HepG2 (cell line): ENCODE measurements around the gene SMAD1. TPM values are rescaled to one million over a fixed set of nuclear protein-coding genes. Genes with fewer than 3 reads are reported as not detected.
A peak's percentile ranks its signal among the peaks of the same experiment; 100 is the strongest.

Source experiments
- ATAC-seq: fragments of 200-7000 bp; cut with Tn5 transposase; 3 replicates; pipeline ENCODE4 v1.9.1; 2020; ENCODE audit warnings: mild to moderate bottlenecking, moderate library complexity
- BruUV-seq: library from RNA; stranded (reverse); fragments of 400-500 nt; replicated peaks from 2 replicates; lab custom pipeline; 2021; lab: Mats Ljungman, UMichigan
- CTCF ChIA-PET: fragments of 300-600 bp; formaldehyde crosslinking; extraction: SDS; loops from one replicate; lab custom pipeline; 2021; ENCODE audit warnings: low total read pairs, inconsistent platforms, low intra/inter-chr PET ratio; lab: Yijun Ruan, JAX
- POLR2A ChIA-PET: fragments of 350-600 bp; sonication (Branson Sonifier 250); formaldehyde crosslinking; loops from one replicate; lab custom pipeline; 2020; ENCODE audit warnings: antibody characterized with exemption, inconsistent platforms; lab: Yijun Ruan, JAX
- DNase-seq: peaks from one replicate; pipeline ENCODE4 v3.0.0-alpha.2; 2015; ENCODE audit warnings: low spot score
- FAIRE-seq: peaks from 3 replicates; lab custom pipeline; 2011; peaks lifted over from hg19 to GRCh38; lab: Jason Lieb, UNC
- H2AFZ ChIP-seq: one replicate; pipeline ENCODE4 v1.6.1; 2011; ENCODE audit warnings: low read length, inconsistent platforms
- H3K27ac ChIP-seq: fragments of 300-600 bp; 3 replicates; pipeline ENCODE4 v1.8.0; 2011; ENCODE audit warnings: mixed run types, mild to moderate bottlenecking, mixed read lengths, low read length, inconsistent platforms; ENCODE audit not compliant: insufficient read depth; ENCODE audit errors: extremely low read length
- H3K27me3 ChIP-seq, 2 experiments: fragments of 200-600 bp in 1 of 2; 2 replicates in 1 of 2; 3 replicates in 1 of 2; pipeline versions ENCODE4 v1.6.0 to v1.8.0; 2011; ENCODE audit warnings: low read length in 2 of 2, mild to moderate bottlenecking in 2 of 2, moderate library complexity in 2 of 2, inconsistent platforms in 1 of 2; ENCODE audit not compliant: insufficient read depth in 2 of 2, control insufficient read depth in 1 of 2
- H3K36me3 ChIP-seq, 2 experiments: fragments of 200-600 bp in 1 of 2; replicated peaks in 1 of 2; 2 replicates in 1 of 2; 3 replicates in 1 of 2; pipeline versions ENCODE4 v1.5.1 to v1.8.0; 2011; ENCODE audit warnings: low read length in 2 of 2, inconsistent platforms in 1 of 2; ENCODE audit not compliant: insufficient read depth in 2 of 2, control insufficient read depth in 1 of 2
- H3K4me1 ChIP-seq: 2 replicates; pipeline ENCODE4 v1.5.1; 2012; ENCODE audit warnings: low read length, inconsistent platforms; ENCODE audit not compliant: insufficient read depth
- H3K4me2 ChIP-seq: 2 replicates; pipeline ENCODE4 v1.6.0; 2011; ENCODE audit warnings: low read depth, low read length, inconsistent platforms
- H3K4me3 ChIP-seq, 3 experiments: fragments of 200-600 bp in 1 of 3; sonication (generic), shearing (Covaris generic) in 1 of 3; replicated peaks in 1 of 3; 2 replicates each; pipeline ENCODE4 v1.5.1; 2011 to 2016; ENCODE audit warnings: low read length in 3 of 3, inconsistent platforms in 2 of 3, low read depth in 2 of 3, mild to moderate bottlenecking in 2 of 3, control low read depth in 1 of 3, mixed read lengths in 1 of 3; ENCODE audit not compliant: insufficient read depth in 1 of 3
- H3K79me2 ChIP-seq: one replicate; pipeline ENCODE4 v1.6.1; 2011; ENCODE audit warnings: low read length, inconsistent platforms; ENCODE audit not compliant: insufficient read depth
- H3K9ac ChIP-seq: 2 replicates; pipeline ENCODE4 v1.6.0; 2011; ENCODE audit warnings: mild to moderate bottlenecking, low read depth, low read length, inconsistent platforms; ENCODE audit not compliant: insufficient read depth
- H3K9me3 ChIP-seq: 2 replicates; pipeline ENCODE4 v1.5.1; 2012; ENCODE audit warnings: mild to moderate bottlenecking, low read length
- H4K20me1 ChIP-seq: 2 replicates; pipeline ENCODE4 v1.6.0; 2011; ENCODE audit warnings: inconsistent platforms, mild to moderate bottlenecking, low read length, moderate library complexity; ENCODE audit not compliant: insufficient read depth
- ATM ChIP-seq: fragments of 450-650 bp; IDR thresholded peaks from 2 replicates; pipeline ENCODE4 v1.7.1; 2017; ENCODE audit warnings: mild to moderate bottlenecking, borderline replicate concordance
- KDM6A ChIP-seq: IDR thresholded peaks from 2 replicates; pipeline ENCODE4 v1.6.1; 2016; ENCODE audit warnings: low read depth
- MEIS1 ChIP-seq: sonication (generic); formaldehyde crosslinking; IDR thresholded peaks from 2 replicates; pipeline ENCODE4 v1.9.0; 2021; ENCODE audit warnings: mild to moderate bottlenecking, missing genetic modification reagents, moderate library complexity, borderline replicate concordance
- MXD1 ChIP-seq: sonication (generic); formaldehyde crosslinking; IDR thresholded peaks from 2 replicates; pipeline ENCODE4 v1.4.0; 2020; ENCODE audit warnings: mild to moderate bottlenecking, missing genetic modification reagents
- RAD21 ChIP-seq: fragments of 450-650 bp; formaldehyde crosslinking; IDR thresholded peaks from 2 replicates; pipeline ENCODE4 v1.5.0; 2020; ENCODE audit warnings: mild to moderate bottlenecking
- SIX4 ChIP-seq: sonication (generic); formaldehyde crosslinking; IDR thresholded peaks from 2 replicates; pipeline ENCODE4 v1.4.0; 2020; ENCODE audit warnings: missing genetic modification reagents
- TCF7L2 ChIP-seq: IDR thresholded peaks from 2 replicates; pipeline ENCODE4 v1.6.1; 2011; ENCODE audit warnings: mild to moderate bottlenecking, low read depth, low read length, moderate library complexity
- ZMYM3 ChIP-seq: sonication (generic); formaldehyde crosslinking; IDR thresholded peaks from 2 replicates; pipeline ENCODE4 v1.5.1; 2020; ENCODE audit warnings: mild to moderate bottlenecking, missing genetic modification reagents
- ZNF607 ChIP-seq: sonication (generic); formaldehyde crosslinking; IDR thresholded peaks from 2 replicates; pipeline ENCODE4 v1.5.1; 2020; ENCODE audit warnings: missing genetic modification reagents, mild to moderate bottlenecking, borderline replicate concordance
- ZNF652 ChIP-seq: IDR thresholded peaks from 2 replicates; pipeline ENCODE4 v1.6.1; 2016; ENCODE audit warnings: low read depth, borderline replicate concordance
- ZNF775 ChIP-seq: sonication (generic); formaldehyde crosslinking; IDR thresholded peaks from 2 replicates; pipeline ENCODE4 v1.4.0; 2020; ENCODE audit warnings: missing genetic modification reagents, mild to moderate bottlenecking, moderate library complexity, borderline replicate concordance
- ZSCAN21 ChIP-seq: sonication (generic); formaldehyde crosslinking; IDR thresholded peaks from 2 replicates; pipeline ENCODE4 v1.8.0; 2022; ENCODE audit warnings: mild to moderate bottlenecking, missing genetic modification reagents, moderate library complexity, borderline replicate concordance
- WGBS: methylation state at CpG from one replicate; pipeline ENCODE4 v1.1.6; 2017; ENCODE audit warnings: low lambda C conversion rate; 5-methylcytosine and 5-hydroxymethylcytosine counted together
- in situ Hi-C: cut with HindIII; loops from 2 replicates; pipeline ENCODE4 v1.10.0; 2017; ENCODE audit warnings: low pct_unique_long_range_greater_than_20kb; ENCODE audit not compliant: extremely low pct_ligation_motif_present
- intact Hi-C: fragments of 100-400 bp; cut with micrococcal nuclease; formaldehyde crosslinking; loops from one replicate; pipeline ENCODE4 v1.10.0; 2022; ENCODE audit not compliant: unreplicated experiment
- polyA plus RNA-seq, 8 experiments: library from polyadenylated mRNA; depleted of rRNA in 3 of 8; stranded (reverse) in 7 of 8; unstranded in 1 of 8; fragments of >200 nt; fragmentation: Illumina TruSeq in 4 of 8; extraction: Trizol in 4 of 8; gene quantifications; 2 replicates each; pipeline versions ENCODE4 v1.2.1 to v1.2.3, GENCODE V29; 2011 to 2016; ENCODE audit warnings: low read depth in 4 of 8, missing spikeins in 1 of 8, mixed read lengths in 1 of 8; ENCODE audit not compliant: insufficient read depth in 1 of 8
- total RNA-seq, 5 experiments: library from RNA; depleted of rRNA; stranded (reverse); fragments of >200 nt; fragmentation: Illumina TruSeq; extraction: Trizol; gene quantifications; 2 replicates each; pipeline ENCODE4 v1.2.3, GENCODE V29; 2016; ENCODE audit warnings: low read depth in 1 of 5
- TF ChIP-seq, protein P1 (sequence below): sonication (generic); formaldehyde crosslinking; IDR thresholded peaks from 2 replicates; pipeline ENCODE4 v1.5.0; 2020; ENCODE audit warnings: missing genetic modification reagents
- TF ChIP-seq, protein P2 (sequence below): sonication (generic); formaldehyde crosslinking; IDR thresholded peaks from 2 replicates; pipeline ENCODE4 v1.4.0; 2020; ENCODE audit warnings: missing genetic modification reagents
- TF ChIP-seq, protein P3 (sequence below): sonication (generic); formaldehyde crosslinking; IDR thresholded peaks from 2 replicates; pipeline ENCODE4 v1.5.1; 2020; ENCODE audit warnings: missing genetic modification reagents, mild to moderate bottlenecking, borderline replicate concordance
- TF ChIP-seq, protein P4 (sequence below): sonication (generic); formaldehyde crosslinking; IDR thresholded peaks from 2 replicates; pipeline ENCODE4 v1.5.1; 2020; ENCODE audit warnings: mild to moderate bottlenecking, missing genetic modification reagents

Gene SMAD1
- total and polyA plus RNA-seq, 2 of the 13 experiments (the other 11 are each of a cell fraction or from before 2014, with no cell fraction given) = 12.7 to 16.6 TPM

- TF ChIP-seq, protein P1, sequence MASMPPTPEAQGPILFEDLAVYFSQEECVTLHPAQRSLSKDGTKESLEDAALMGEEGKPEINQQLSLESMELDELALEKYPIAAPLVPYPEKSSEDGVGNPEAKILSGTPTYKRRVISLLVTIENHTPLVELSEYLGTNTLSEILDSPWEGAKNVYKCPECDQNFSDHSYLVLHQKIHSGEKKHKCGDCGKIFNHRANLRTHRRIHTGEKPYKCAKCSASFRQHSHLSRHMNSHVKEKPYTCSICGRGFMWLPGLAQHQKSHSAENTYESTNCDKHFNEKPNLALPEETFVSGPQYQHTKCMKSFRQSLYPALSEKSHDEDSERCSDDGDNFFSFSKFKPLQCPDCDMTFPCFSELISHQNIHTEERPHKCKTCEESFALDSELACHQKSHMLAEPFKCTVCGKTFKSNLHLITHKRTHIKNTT = no peak
- no peak for TF ChIP-seq SIX4 (CRISPR knock-in tag)
- no peak for TF ChIP-seq ZNF775 (CRISPR knock-in tag)
- peak; percentile 73 for TF ChIP-seq RAD21 (CRISPR knock-in tag)
- no peak for TF ChIP-seq TCF7L2
- TF ChIP-seq ZNF652 (CRISPR knock-in tag) = no peak
- TF ChIP-seq, protein P2, sequence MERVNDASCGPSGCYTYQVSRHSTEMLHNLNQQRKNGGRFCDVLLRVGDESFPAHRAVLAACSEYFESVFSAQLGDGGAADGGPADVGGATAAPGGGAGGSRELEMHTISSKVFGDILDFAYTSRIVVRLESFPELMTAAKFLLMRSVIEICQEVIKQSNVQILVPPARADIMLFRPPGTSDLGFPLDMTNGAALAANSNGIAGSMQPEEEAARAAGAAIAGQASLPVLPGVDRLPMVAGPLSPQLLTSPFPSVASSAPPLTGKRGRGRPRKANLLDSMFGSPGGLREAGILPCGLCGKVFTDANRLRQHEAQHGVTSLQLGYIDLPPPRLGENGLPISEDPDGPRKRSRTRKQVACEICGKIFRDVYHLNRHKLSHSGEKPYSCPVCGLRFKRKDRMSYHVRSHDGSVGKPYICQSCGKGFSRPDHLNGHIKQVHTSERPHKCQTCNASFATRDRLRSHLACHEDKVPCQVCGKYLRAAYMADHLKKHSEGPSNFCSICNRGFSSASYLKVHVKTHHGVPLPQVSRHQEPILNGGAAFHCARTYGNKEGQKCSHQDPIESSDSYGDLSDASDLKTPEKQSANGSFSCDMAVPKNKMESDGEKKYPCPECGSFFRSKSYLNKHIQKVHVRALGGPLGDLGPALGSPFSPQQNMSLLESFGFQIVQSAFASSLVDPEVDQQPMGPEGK = peak; percentile 33; the same call in 1 of the 2 replicates
- TF ChIP-seq, protein P3, sequence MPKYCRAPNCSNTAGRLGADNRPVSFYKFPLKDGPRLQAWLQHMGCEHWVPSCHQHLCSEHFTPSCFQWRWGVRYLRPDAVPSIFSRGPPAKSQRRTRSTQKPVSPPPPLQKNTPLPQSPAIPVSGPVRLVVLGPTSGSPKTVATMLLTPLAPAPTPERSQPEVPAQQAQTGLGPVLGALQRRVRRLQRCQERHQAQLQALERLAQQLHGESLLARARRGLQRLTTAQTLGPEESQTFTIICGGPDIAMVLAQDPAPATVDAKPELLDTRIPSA = no peak
These were observed 76.1 kb downstream of the SMAD1 start (continued) for GRCh38 chr4:145557720-145558119.

DNA sequence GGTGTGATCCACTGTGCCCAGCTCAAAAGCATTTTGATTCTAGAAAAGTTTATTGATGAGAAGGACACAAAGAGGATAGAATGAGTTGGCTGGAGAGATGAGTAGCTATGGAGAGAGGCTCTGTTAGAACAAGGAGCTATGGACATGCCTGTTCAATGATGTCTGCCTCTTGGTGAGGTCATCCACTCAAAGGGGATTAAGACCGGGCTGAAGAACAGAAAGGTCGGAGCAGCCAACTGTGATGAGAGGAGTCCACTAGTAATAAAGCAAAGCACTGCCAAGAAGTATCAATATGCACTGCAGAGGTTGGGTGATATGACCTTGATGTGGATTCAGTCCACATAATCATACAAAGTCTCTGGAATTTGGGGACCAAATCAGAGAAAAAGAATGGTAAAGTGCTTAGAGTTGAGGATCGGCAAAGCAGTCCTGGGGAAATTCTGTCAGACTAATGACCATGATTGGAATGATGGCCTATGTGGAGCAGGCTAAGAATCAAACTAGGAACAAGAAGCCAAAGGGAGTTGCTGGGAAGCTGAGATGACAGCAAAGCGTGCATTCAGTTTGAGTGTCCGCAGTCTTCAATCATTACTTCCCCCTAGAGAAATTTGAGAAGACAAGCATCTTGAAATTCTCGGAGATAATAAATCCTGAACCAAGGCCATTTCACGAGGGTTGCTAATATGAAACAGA is 81.8 kb downstream of the SMAD1 start:
- Histone ChIP-seq H3K4me3 (no peak overlapping the region), H3K36me3 (no peaks in the 10 kb centered on the region), H3K9me3 (no peaks in the 10 kb centered on the region), H3K4me2 (no peak overlapping the region), H3K4me1 (no peaks in the 10 kb centered on the region), H3K9ac (no peak overlapping the region), H2AFZ (no peak overlapping the region), H3K27me3 (no peaks in the 10 kb centered on the region), H3K79me2 (no peaks in the 10 kb centered on the region), H3K27ac (no peak overlapping the region), H4K20me1 (no peaks in the 10 kb centered on the region)
- DNase-seq (no peak), ATAC-seq (no peak), FAIRE-seq (no peak)
- POLR2A ChIA-PET = no interaction called here
- in situ Hi-C loops = no loop called here
- 80% methylated on average over 7 of the region's 7 CpGs for WGBS
- CTCF ChIA-PET = no interaction called here
- intact Hi-C loops = no loop called here
- BruUV-seq = no TSS peak
- no peak for TF ChIP-seq ATM
- no peak for TF ChIP-seq ZMYM3 (CRISPR knock-in tag)
- TF ChIP-seq KDM6A (CRISPR knock-in tag) = no peak
- TF ChIP-seq ZNF607 (CRISPR knock-in tag) = no peak
- no peak for TF ChIP-seq MXD1 (CRISPR knock-in tag)
- no peak for TF ChIP-seq ZSCAN21 (CRISPR knock-in tag)
- TF ChIP-seq, protein P4, sequence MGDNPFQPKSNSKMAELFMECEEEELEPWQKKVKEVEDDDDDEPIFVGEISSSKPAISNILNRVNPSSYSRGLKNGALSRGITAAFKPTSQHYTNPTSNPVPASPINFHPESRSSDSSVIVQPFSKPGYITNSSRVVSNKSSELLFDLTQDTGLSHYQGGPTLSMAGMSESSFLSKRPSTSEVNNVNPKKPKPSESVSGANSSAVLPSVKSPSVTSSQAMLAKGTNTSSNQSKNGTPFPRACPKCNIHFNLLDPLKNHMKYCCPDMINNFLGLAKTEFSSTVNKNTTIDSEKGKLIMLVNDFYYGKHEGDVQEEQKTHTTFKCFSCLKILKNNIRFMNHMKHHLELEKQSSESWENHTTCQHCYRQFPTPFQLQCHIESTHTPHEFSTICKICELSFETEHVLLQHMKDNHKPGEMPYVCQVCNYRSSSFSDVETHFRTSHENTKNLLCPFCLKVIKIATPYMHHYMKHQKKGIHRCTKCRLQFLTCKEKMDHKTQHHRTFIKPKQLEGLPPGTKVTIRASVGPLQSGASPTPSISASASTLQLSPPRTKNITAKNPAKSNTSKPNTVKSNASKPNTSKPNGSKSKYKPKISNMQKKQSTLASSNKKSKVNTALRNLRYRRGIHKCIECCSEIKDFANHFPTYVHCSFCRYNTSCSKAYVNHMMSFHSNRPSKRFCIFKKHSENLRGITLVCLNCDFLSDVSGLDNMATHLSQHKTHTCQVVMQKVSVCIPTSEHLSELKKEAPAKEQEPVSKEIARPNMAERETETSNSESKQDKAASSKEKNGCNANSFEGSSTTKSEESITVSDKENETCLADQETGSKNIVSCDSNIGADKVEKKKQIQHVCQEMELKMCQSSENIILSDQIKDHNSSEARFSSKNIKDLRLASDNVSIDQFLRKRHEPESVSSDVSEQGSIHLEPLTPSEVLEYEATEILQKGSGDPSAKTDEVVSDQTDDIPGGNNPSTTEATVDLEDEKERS (CRISPR knock-in tag) = no peak
- TF ChIP-seq MEIS1 = no peak
